ENCODE measurements around the gene SMPD3. TPM values are rescaled to one million over a fixed set of nuclear protein-coding genes. Genes with fewer than 3 reads are reported as not detected.
"Not testable (repeated sequence)": the region's sequence is repeated elsewhere in the genome, so short reads cannot be mapped to it uniquely, and the experiment has no call there.

Gene SMPD3
- total RNA-seq = 0.09 and 0.40 TPM in 2 replicates

DNA sequence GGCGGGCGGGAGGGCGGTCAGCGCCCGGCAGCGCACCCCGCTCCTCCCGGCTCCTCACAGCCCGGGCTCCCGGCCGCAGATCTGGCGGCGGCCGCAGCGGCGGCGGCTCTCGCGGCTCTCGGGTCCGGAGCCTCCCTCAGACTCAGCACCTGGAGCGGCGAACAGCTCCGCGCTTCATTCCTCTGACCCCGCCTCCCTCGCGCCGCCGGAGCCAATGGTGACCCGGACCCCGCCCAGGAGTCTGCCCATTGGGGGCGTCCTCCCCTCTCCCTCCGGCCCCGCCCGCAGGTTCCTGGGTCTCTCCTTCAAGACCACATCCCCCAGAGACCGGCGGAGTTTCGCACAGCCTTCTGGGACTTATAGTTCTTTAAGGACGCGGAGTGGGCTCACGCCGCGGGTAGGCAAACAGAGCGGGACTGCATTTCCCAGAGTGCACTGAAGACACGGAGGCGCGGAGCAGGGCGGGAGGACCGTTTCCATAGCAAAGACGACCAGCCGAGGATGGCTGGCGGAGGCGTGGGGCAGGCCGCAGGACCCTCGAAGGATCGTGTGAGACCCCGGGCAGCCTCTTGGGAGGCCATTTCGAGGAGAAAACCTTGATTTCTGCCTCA is at the start of gene SMPD3:
SMPD3 (minus strand) TSS at position 149 of the 611 bp plus-strand sequence. CDS start 76,327 bp downstream, outside the sequence.
- Mint-ChIP-seq H3K9me3 (no peaks in the 10 kb centered on the region), H3K36me3 (ENCODE audit: low read depth) (no peaks in the 10 kb centered on the region), H3K4me3 (peak within 1 kb of the TSS; percentile 77), H3K27ac (peak within 1 kb of the TSS; percentile 60), H3K4me1 (peaks cover 11% of the 10 kb centered on the region), H3K27me3 (peaks cover 29% of the 10 kb centered on the region)
- DNase-seq = peak; percentile 99
- intact Hi-C loops (cut with micrococcal nuclease) = loop anchor here (1.0 to 5.0 kb wide), 3 partner anchors 22 to 394 kb away; partner anchors contain the start of genes PLA2G15 and TANGO6

DNA sequence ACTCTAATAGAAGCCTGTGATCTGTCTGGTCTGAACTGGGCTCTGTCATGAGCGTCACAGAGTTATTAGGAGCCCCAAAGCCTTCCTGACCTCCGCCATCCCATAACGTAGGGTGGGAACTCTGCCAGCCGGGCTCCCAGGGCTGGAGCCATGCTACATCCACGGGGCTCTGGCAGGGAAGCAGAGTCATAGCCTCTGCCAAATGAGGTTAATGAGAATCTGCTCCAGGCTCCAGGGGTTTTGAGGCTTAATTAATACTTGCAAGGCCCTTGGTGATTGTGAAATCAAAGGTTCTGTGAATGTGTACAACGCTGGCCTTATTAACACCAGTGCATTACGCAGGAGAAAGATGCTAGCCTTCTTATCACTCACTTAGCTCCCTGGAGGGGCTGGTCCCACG is 48.4 kb upstream of the SMPD3 start:
- Mint-ChIP-seq H3K27ac (no peak overlapping the region), H3K9me3 (no peaks in the 10 kb centered on the region), H3K27me3 (peaks cover 5% of the 10 kb centered on the region), H3K36me3 (ENCODE audit: low read depth) (no peaks in the 10 kb centered on the region), H3K4me3 (no peak overlapping the region), H3K4me1 (no peaks in the 10 kb centered on the region)
- intact Hi-C loops (cut with micrococcal nuclease) = no loop called here
- no peak for DNase-seq

DNA sequence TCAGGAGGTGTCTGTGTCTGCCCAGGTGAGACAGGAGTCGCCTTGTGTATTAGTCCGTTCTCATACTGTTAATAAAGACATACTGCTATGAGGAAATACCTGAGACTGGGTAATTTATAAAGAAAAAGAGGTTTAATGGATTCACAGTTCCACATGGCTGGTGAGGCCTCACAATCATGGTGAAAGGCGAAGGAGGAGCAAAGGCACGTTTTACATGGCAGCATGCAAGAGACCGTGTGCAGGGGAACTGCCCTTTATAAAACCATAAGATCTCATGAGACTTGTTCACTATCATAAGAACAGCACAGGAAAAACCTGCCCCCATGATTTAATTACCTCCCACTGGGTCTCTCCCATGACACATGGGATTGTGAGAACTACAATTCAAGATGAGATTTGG is 46.0 kb upstream of the SMPD3 start:
- H3K9me3 Mint-ChIP-seq; H3K36me3 Mint-ChIP-seq (ENCODE audit: low read depth); DNase-seq; H3K4me3 Mint-ChIP-seq; H3K27me3 Mint-ChIP-seq; H3K27ac Mint-ChIP-seq; intact Hi-C loops (cut with micrococcal nuclease); H3K4me1 Mint-ChIP-seq: not testable (repeated sequence)

DNA sequence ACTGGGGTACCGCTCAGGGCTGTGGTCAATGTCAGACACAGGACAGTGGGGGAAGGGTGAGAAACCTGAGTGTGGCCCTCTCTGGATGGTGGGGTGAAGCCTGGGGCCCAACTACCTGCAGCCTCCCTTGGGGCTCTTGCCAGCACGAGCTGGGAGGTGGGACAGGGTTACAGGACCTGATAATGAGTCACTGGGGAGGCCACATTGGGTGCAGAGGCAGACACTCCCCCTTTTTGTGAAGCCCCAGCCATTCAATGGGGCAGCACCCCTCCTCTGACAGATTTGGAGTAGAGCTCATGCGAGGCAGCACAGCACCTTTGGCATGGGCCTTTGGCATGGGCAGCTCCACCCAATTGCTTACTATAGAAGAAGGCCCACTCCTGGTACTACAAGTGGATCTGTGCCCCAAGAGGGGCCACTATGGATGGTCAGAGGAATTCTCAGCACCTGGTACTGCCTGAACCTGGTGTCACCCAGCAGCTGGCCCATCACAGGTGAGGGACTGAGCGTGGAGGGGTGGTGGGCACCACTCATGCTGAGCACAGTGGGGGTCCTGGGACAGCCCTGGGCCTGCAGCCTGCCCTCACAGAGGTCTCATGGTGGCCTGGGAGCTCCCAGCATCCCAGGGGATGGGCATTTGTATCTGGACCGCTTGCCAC is 45.2 kb upstream of the SMPD3 start:
- Mint-ChIP-seq H3K27me3 (peaks cover 5% of the 10 kb centered on the region), H3K9me3 (no peaks in the 10 kb centered on the region), H3K4me3 (no peak overlapping the region), H3K4me1 (no peaks in the 10 kb centered on the region), H3K27ac (no peak overlapping the region), H3K36me3 (ENCODE audit: low read depth) (no peaks in the 10 kb centered on the region)
- intact Hi-C loops (cut with micrococcal nuclease) = no loop called here
- DNase-seq = no peak

DNA sequence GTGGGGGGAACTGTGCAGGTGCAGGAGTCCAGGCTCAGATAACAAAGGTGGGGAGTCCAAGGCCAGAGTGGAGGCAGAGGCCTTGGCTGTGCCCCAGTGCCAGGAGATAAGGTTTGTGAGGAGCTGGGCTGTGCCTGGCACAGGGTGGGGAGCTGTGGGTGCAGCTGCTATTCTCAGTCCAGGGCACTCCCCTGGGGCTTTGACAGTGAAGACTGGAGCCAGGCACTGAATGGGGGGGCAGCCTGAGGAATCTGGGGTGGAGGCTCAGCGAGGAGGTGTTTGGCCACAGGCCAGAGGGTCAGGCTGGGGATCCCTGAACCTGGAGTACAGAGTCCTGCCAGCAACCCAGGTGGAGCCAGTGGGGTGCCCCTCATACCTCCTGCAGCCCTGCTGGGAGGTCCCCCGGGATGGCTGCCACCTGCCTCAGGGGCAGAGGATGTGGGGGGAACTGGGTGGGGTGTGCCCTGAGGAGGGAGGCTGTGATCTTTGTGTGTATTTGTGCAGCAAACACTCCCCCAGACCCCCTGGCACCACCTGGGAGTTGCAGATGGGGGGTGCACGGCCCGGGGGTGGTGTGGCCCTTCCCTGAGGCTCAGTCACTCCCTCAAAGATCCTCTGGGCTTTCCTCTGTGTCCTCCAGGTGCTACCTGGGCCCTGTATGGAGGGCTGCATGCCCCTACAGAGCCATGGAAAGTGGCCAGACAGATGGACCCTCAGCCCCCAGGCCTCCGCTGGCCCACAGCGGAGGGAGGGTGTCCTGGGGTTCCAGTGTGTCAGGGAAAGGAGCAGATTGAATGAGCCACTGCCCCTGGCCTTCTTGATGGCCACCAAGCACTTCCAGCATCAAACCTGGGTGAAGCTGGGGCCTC is 44.5 kb upstream of the SMPD3 start:
- Mint-ChIP-seq H3K9me3 (no peaks in the 10 kb centered on the region), H3K27ac (no peak overlapping the region), H3K4me3 (no peak overlapping the region), H3K27me3 (peaks cover 5% of the 10 kb centered on the region), H3K36me3 (ENCODE audit: low read depth) (no peaks in the 10 kb centered on the region), H3K4me1 (no peaks in the 10 kb centered on the region)
- DNase-seq = no peak
- intact Hi-C loops (cut with micrococcal nuclease) = no loop called here

DNA sequence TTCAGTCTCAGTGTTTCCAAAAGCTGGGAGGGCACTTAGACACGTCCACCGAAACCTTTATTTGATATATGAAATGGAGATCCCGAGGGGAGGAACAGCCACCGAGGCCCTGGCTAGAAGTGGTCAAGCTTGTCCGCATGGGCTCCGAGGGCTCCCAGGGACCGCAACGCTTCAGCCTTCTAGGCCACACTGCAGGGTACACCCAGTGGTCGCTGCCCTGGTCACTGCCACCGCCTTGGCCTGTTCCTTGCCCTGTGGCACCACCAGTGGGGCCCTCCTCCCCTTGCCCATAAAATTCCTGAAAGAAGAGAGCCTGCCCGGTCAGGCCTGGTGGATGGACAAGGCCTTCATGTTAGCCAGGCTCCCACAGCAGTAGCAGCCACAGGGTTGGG is 43.8 kb upstream of the SMPD3 start:
- Mint-ChIP-seq H3K4me3 (no peak overlapping the region), H3K36me3 (ENCODE audit: low read depth) (no peaks in the 10 kb centered on the region), H3K27me3 (peaks cover 4% of the 10 kb centered on the region), H3K9me3 (no peaks in the 10 kb centered on the region), H3K4me1 (no peaks in the 10 kb centered on the region), H3K27ac (no peak overlapping the region)
- DNase-seq = no peak
- intact Hi-C loops (cut with micrococcal nuclease) = no loop called here

DNA sequence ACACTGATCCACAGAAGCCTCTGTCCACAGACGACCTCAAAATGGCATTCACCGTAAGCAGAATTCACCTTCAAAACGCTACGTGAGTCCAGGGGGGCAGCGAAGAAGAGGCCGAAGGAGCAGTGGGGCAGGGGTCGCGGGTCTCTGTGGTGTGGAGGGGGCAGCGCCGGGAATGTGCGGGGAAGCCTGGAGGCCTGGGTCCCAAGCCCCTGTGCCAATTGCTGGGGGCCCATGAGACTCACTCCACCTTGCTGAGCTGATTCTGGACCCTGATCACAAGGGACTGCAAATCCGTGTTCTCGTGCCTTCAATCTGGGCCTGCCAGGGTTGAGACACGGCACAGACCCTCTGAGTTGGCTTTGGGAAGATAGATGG is 43.3 kb upstream of the SMPD3 start:
- no peak overlapping the region for H3K27ac Mint-ChIP-seq
- H3K27me3 Mint-ChIP-seq = peaks cover 4% of the 10 kb centered on the region
- intact Hi-C loops (cut with micrococcal nuclease) = no loop called here
- no peak overlapping the region for H3K4me3 Mint-ChIP-seq
- no peaks in the 10 kb centered on the region for H3K4me1 Mint-ChIP-seq
- no peaks in the 10 kb centered on the region for H3K36me3 Mint-ChIP-seq (ENCODE audit: low read depth)
- no peaks in the 10 kb centered on the region for H3K9me3 Mint-ChIP-seq
- DNase-seq = no peak

DNA sequence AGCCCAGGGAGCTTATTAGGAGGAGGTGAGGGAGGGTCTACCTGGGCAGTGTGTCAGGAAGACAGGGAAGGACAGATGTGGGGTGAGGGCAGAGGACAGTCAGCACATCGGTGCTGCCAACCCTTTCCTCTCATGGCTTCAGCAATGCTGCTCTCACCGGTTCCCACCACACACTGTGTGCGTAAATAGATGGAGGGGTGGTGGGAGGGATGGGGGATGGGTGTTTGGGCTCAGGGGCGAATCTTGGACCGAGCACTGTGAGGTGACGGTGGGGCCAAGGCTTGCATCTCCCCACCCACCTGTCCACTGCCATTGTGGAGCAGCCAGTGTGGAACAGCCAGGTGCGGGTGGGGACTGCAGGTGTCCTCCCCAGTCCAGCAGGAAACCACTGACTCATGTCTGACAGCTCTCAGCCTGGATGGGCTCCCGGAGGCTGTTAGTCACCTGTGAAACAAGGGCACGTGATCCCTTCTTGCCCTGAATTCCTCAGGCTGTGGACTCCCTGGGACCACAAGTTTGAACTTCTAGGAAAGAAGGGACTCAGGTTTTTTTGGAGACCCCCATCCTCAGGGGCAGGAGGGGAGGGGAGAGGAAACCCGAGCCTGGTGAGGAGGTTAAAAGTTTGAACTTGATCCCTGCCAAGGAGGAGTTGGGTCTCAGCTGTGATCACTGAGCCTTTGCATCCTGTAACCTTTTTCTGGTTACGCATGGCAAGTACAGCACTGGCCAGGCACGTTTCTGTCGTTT is 42.7 kb upstream of the SMPD3 start:
- H3K36me3 Mint-ChIP-seq (ENCODE audit: low read depth) = no peaks in the 10 kb centered on the region
- intact Hi-C loops (cut with micrococcal nuclease) = no loop called here
- H3K4me1 Mint-ChIP-seq = no peaks in the 10 kb centered on the region
- DNase-seq = no peak
- peaks cover 4% of the 10 kb centered on the region for H3K27me3 Mint-ChIP-seq
- H3K27ac Mint-ChIP-seq = no peak overlapping the region
- H3K9me3 Mint-ChIP-seq = no peaks in the 10 kb centered on the region
- H3K4me3 Mint-ChIP-seq = no peak overlapping the region

GRCh38 chr16:68490358-68490757 is 42.0 kb upstream of the SMPD3 start:
- H3K9me3 Mint-ChIP-seq = no peaks in the 10 kb centered on the region
- H3K27ac Mint-ChIP-seq = no peak overlapping the region
- intact Hi-C loops (cut with micrococcal nuclease) = no loop called here
- no peak for DNase-seq
- peaks cover 5% of the 10 kb centered on the region for H3K27me3 Mint-ChIP-seq
- H3K4me3 Mint-ChIP-seq = no peak overlapping the region
- H3K36me3 Mint-ChIP-seq (ENCODE audit: low read depth) = no peaks in the 10 kb centered on the region
- no peaks in the 10 kb centered on the region for H3K4me1 Mint-ChIP-seq

GRCh38 chr16:68488554-68488953 is 40.2 kb upstream of the SMPD3 start:
- Mint-ChIP-seq H3K4me1 (no peaks in the 10 kb centered on the region), H3K4me3 (no peak overlapping the region), H3K9me3 (no peaks in the 10 kb centered on the region), H3K27ac (no peak overlapping the region), H3K36me3 (ENCODE audit: low read depth) (no peaks in the 10 kb centered on the region), H3K27me3 (peaks cover 2% of the 10 kb centered on the region)
- intact Hi-C loops (cut with micrococcal nuclease) = no loop called here
- DNase-seq = no peak

GRCh38 chr16:68487669-68488068 is 39.4 kb upstream of the SMPD3 start:
- no peaks in the 10 kb centered on the region for H3K9me3 Mint-ChIP-seq
- no peaks in the 10 kb centered on the region for H3K4me1 Mint-ChIP-seq
- no peak for DNase-seq
- H3K36me3 Mint-ChIP-seq (ENCODE audit: low read depth) = no peaks in the 10 kb centered on the region
- peaks cover 6% of the 10 kb centered on the region for H3K27me3 Mint-ChIP-seq
- no peak overlapping the region for H3K4me3 Mint-ChIP-seq
- no peak overlapping the region for H3K27ac Mint-ChIP-seq
- intact Hi-C loops (cut with micrococcal nuclease) = no loop called here

DNA sequence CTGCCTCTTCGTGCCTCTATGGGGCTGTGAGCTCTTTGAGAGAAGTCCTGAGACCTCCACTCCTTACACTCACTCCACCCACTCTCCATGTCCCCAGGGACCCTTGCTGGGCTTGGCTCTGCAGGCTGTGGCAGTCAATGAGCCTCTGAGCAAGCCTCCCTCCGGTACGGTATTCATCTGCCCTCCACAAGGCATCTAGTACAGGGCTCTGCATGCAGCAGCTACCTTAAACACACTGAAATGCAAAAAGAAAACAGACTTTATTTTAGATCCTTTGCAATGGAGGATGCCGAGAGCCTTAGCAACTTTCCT is 38.9 kb upstream of the SMPD3 start:
- Mint-ChIP-seq H3K36me3 (ENCODE audit: low read depth) (no peaks in the 10 kb centered on the region), H3K9me3 (no peaks in the 10 kb centered on the region), H3K27ac (no peak overlapping the region), H3K4me1 (no peaks in the 10 kb centered on the region), H3K4me3 (no peak overlapping the region), H3K27me3 (peaks cover 9% of the 10 kb centered on the region)
- intact Hi-C loops (cut with micrococcal nuclease) = no loop called here
- DNase-seq = no peak

- peaks cover 9% of the 10 kb centered on the region for H3K27me3 Mint-ChIP-seq
These were observed 38.3 kb upstream of the SMPD3 start for GRCh38 chr16:68486502-68487202.

More at GRCh38 chr16:68486502-68487202, 38.3 kb upstream of the SMPD3 start:
- Mint-ChIP-seq H3K27ac (no peak overlapping the region), H3K9me3 (no peaks in the 10 kb centered on the region), H3K4me3 (no peak overlapping the region), H3K36me3 (ENCODE audit: low read depth) (no peaks in the 10 kb centered on the region), H3K4me1 (no peaks in the 10 kb centered on the region)
- intact Hi-C loops (cut with micrococcal nuclease) = no loop called here
- no peak for DNase-seq

All from activated CD4-positive, alpha-beta T cell treated with anti-CD3 and anti-CD28 coated beads, Interleukin-2, amount 10 ng/mL, durations not matched to agents 24 days and 14 days (primary cell).